GM13976 (cell line): Measurements from ENCODE around the gene PRDM1.

ENCODE experiments used
- DNase-seq: peaks from one replicate; pipeline ENCODE4 v3.0.0; 2012; ENCODE audit warnings: low spot score
- CTCF ChIP-seq: IDR thresholded peaks from 2 replicates; pipeline ENCODE4 v1.5.1; 2012; ENCODE audit warnings: borderline replicate concordance, mild to moderate bottlenecking; ENCODE audit not compliant: insufficient read depth; ENCODE audit errors: extremely low read depth, missing control alignments, control extremely low read depth
- in situ Hi-C: fragments of 300-500 bp; cut with MboI; formaldehyde crosslinking; loops from one replicate; pipeline ENCODE4 v1.12.0; 2022; ENCODE audit warnings: low sequenced_read_pairs, mixed read lengths, inconsistent platforms; ENCODE audit not compliant: unreplicated experiment

Gene PRDM1

GRCh38 chr6:106076139-106076538 is 10.0 kb upstream of the PRDM1 start:
- DNase-seq: no peak
- in situ Hi-C loops: loop anchor here (25.0 kb wide), 1 partner anchor 589 kb away; no protein-coding TSS in a partner anchor

GRCh38 chr6:106077170-106077569 is 9.0 kb upstream of the PRDM1 start:
- no peak for TF ChIP-seq CTCF
- no peak for DNase-seq
- in situ Hi-C loops: loop anchor here (25.0 kb wide), 1 partner anchor 590 kb away; no protein-coding TSS in a partner anchor

More at GRCh38 chr6:106076139-106076538, 10.0 kb upstream of the PRDM1 start:
- no peak for TF ChIP-seq CTCF

- no peak for DNase-seq
- in situ Hi-C loops: loop anchor here (25.0 kb wide), 1 partner anchor 591 kb away; no protein-coding TSS in a partner anchor
- TF ChIP-seq CTCF: no peak
Observed at GRCh38 chr6:106077881-106078280, 8.3 kb upstream of the PRDM1 start.

GRCh38 chr6:106079961-106080762 is 6.0 kb upstream of the PRDM1 start:
- in situ Hi-C loops: loop anchor here (25.0 kb wide), 1 partner anchor 593 kb away; no protein-coding TSS in a partner anchor
- DNase-seq: no peak
- TF ChIP-seq CTCF: no peak

- DNase-seq: no peak
- no peak for TF ChIP-seq CTCF
- in situ Hi-C loops: loop anchor here (25.0 kb wide), 1 partner anchor 593 kb away; no protein-coding TSS in a partner anchor
Observed at GRCh38 chr6:106080763-106081095, 5.4 kb upstream of the PRDM1 start.

GRCh38 chr6:106081715-106082114 is 4.4 kb upstream of the PRDM1 start:
- DNase-seq: no peak
- TF ChIP-seq CTCF: no peak
- in situ Hi-C loops: loop anchor here (25.0 kb wide), 1 partner anchor 594 kb away; no protein-coding TSS in a partner anchor
